GM12892 (cell line): Measurements from ENCODE around the gene PADI6.

Source experiments
- POLR2A ChIP-seq: IDR thresholded peaks from 2 replicates; pipeline ENCODE4 v1.6.1; 2011; ENCODE audit warnings: low read depth, low read length, control low read depth
- POLR2AphosphoS5 ChIP-seq: IDR thresholded peaks from 2 replicates; pipeline ENCODE4 v1.6.1; 2011; ENCODE audit warnings: low read depth, low read length, control low read depth
- TAF1 ChIP-seq: IDR thresholded peaks from 2 replicates; pipeline ENCODE4 v1.6.1; 2011; ENCODE audit warnings: low read depth, mild to moderate bottlenecking, control low read depth, low read length, borderline replicate concordance

GRCh38 chr1:17381161-17381560, 9.2 kb downstream of the PADI6 start:
- TF ChIP-seq POLR2AphosphoS5 (no peak), POLR2A (no peak), TAF1 (no peak)
